Testis (tissue), 3 donors: ENCODE data around the gene ATP4B. TPM values are rescaled to one million over a fixed set of nuclear protein-coding genes. Genes with fewer than 3 reads are reported as not detected.
"Not testable (repeated sequence)": the region's sequence is repeated elsewhere in the genome, so short reads cannot be mapped to it uniquely, and the experiment has no call there.

Experiments used
- DNase-seq: peaks from one replicate; pipeline ENCODE4 v3.0.0-alpha.2; 2019
- H3K27ac ChIP-seq, 2 donors: fragments of 200-600 bp; sonication (generic); one replicate each; pipeline ENCODE4 v1.5.1; 2019
- H3K27me3 ChIP-seq: fragments of 200-600 bp; sonication (generic); one replicate; pipeline ENCODE4 v1.5.1; 2019
- H3K36me3 ChIP-seq: fragments of 200-600 bp; sonication (generic); one replicate; pipeline ENCODE4 v1.5.1; 2017; ENCODE audit warnings: low read depth; ENCODE audit errors: missing control alignments
- H3K4me1 ChIP-seq: fragments of 200-600 bp; sonication (generic); one replicate; pipeline ENCODE4 v1.5.1; 2019
- H3K4me3 ChIP-seq, 2 donors: fragments of 200-600 bp; sonication (generic); one replicate each; pipeline ENCODE4 v1.5.1; 2017 to 2019
- H3K9me3 ChIP-seq: fragments of 200-600 bp; sonication (generic); one replicate; pipeline ENCODE4 v1.5.1; 2017
- CTCF ChIP-seq, 3 experiments: fragments of 450-650 bp in 2 of 3; fragments of 200-600 bp in 1 of 3; sonication (generic) in 1 of 3; IDR thresholded peaks; one replicate each; pipeline ENCODE4 v1.5.1; 2016 to 2019; ENCODE audit warnings: antibody characterized with exemption in 3 of 3, mild to moderate bottlenecking in 2 of 3, moderate library complexity in 1 of 3
- POLR2A ChIP-seq: fragments of 450-650 bp; IDR thresholded peaks from one replicate; pipeline ENCODE4 v1.6.1; 2017; ENCODE audit warnings: antibody characterized with exemption, mild to moderate bottlenecking, moderate library complexity
- WGBS, 2 donors: methylation state at CpG; one replicate each; pipeline ENCODE4 v1.1.5; 2018; 5-methylcytosine and 5-hydroxymethylcytosine counted together
- intact Hi-C: fragments of 100-400 bp; cut with DNase I; formaldehyde crosslinking; loops from one replicate; pipeline ENCODE4 v1.15.1; 2023; ENCODE audit warnings: low total_unique reads
- polyA plus RNA-seq: library from polyadenylated mRNA; stranded (reverse); fragments of 350-450 nt; fragmentation: Illumina TruSeq; extraction: RNeasy Lipid Tissue Mini Kit (QIAGEN cat#74804); gene quantifications from one replicate; pipeline ENCODE4 v1.2.3, GENCODE V29; 2014; ENCODE audit warnings: low read depth, low replicate concordance; ENCODE audit not compliant: insufficient read depth
- total RNA-seq, 2 donors: library from RNA; depleted of rRNA; stranded (reverse); fragments of >200 nt; gene quantifications; one replicate each; pipeline ENCODE4 v1.2.3, GENCODE V29; 2016

Gene ATP4B
- total and polyA plus RNA-seq, 3 donors from 2014 or later: not detected

- no peak overlapping the region for H3K27ac ChIP-seq
- no peak for DNase-seq
- H3K36me3 ChIP-seq: no peaks in the 10 kb centered on the region
- no peaks in the 10 kb centered on the region for H3K4me1 ChIP-seq
- H3K4me3 ChIP-seq: no peak overlapping the region
- no peaks in the 10 kb centered on the region for H3K9me3 ChIP-seq
- WGBS, 2 donors: 86 to 88% methylated on average over 22 to 29 of the region's 29 CpGs
- intact Hi-C loops: no loop called here
- no peaks in the 10 kb centered on the region for H3K27me3 ChIP-seq
- TF ChIP-seq CTCF (IDR thresholded peaks at IDR 0.05): no peak
- no peak for TF ChIP-seq POLR2A
Measured at GRCh38 chr13:113622791-113623490, 35.1 kb downstream of the ATP4B start.

GRCh38 chr13:113621986-113622550 is 35.9 kb downstream of the ATP4B start:
- intact Hi-C loops, H3K27me3 ChIP-seq, H3K27ac ChIP-seq, H3K9me3 ChIP-seq, DNase-seq, H3K4me3 ChIP-seq, H3K4me1 ChIP-seq, H3K36me3 ChIP-seq: not testable (repeated sequence)
- WGBS, 2 donors: 95 to 96% methylated on average over 20 of the region's 20 CpGs

GRCh38 chr13:113621498-113621897 is 36.5 kb downstream of the ATP4B start:
- 77 to 81% methylated on average over 13 of the region's 13 CpGs for WGBS, 2 donors

GRCh38 chr13:113621046-113621445 is 37.0 kb downstream of the ATP4B start:
- no peak for DNase-seq
- Histone ChIP-seq H3K9me3 (no peaks in the 10 kb centered on the region), H3K36me3 (no peaks in the 10 kb centered on the region), H3K27ac (no peak overlapping the region), H3K27me3 (no peaks in the 10 kb centered on the region), H3K4me1 (peaks cover 7% of the 10 kb centered on the region), H3K4me3 (no peak overlapping the region)
- 95 to 96% methylated on average over 15 of the region's 15 CpGs for WGBS, 2 donors
- intact Hi-C loops: no loop called here
- TF ChIP-seq CTCF (IDR thresholded peaks at IDR 0.05) (no peak), POLR2A (no peak)

More at GRCh38 chr13:113621498-113621897, 36.5 kb downstream of the ATP4B start:
- H3K4me3 ChIP-seq, intact Hi-C loops, H3K4me1 ChIP-seq, H3K27ac ChIP-seq, H3K27me3 ChIP-seq, H3K36me3 ChIP-seq, H3K9me3 ChIP-seq: not testable (repeated sequence)
- peak in 1 of 3 experiments; percentile 45 for TF ChIP-seq CTCF (IDR thresholded peaks at IDR 0.05)
- peak; percentile 50 for DNase-seq

- TF ChIP-seq CTCF (IDR thresholded peaks at IDR 0.05) (no peak), POLR2A (no peak)
- DNase-seq: no peak
- H3K4me3 ChIP-seq: no peak overlapping the region
- H3K27me3 ChIP-seq: no peaks in the 10 kb centered on the region
- no peaks in the 10 kb centered on the region for H3K9me3 ChIP-seq
- no peaks in the 10 kb centered on the region for H3K36me3 ChIP-seq
- H3K4me1 ChIP-seq: peaks cover 7% of the 10 kb centered on the region
- WGBS, 2 donors: 84 to 86% methylated on average over 6 to 15 of the region's 15 CpGs
- no peak overlapping the region for H3K27ac ChIP-seq
- intact Hi-C loops: no loop called here
Measured at GRCh38 chr13:113620036-113620796, 37.8 kb downstream of the ATP4B start.
